Osteocyte (in vitro differentiated cells): ENCODE measurements around the gene STARD10. TPM values are rescaled to one million over a fixed set of nuclear protein-coding genes. Genes with fewer than 3 reads are reported as not detected.

ENCODE experiments used
- DNase-seq: peaks from one replicate; pipeline ENCODE4 v3.0.0; 2021; ENCODE audit warnings: mixed read lengths; ENCODE audit not compliant: unreplicated experiment; ENCODE audit errors: extremely low spot score
- H3K27ac Mint-ChIP-seq: one replicate; pipeline ENCODE4 v1.8.0; 2021; ENCODE audit warnings: mild to moderate bottlenecking, mixed read lengths; ENCODE audit not compliant: unreplicated experiment
- H3K27me3 Mint-ChIP-seq: one replicate; pipeline ENCODE4 v1.8.0; 2021; ENCODE audit warnings: mixed read lengths; ENCODE audit not compliant: unreplicated experiment
- H3K36me3 Mint-ChIP-seq: one replicate; pipeline ENCODE4 v1.8.0; 2021; ENCODE audit warnings: mixed read lengths; ENCODE audit not compliant: unreplicated experiment
- H3K4me1 Mint-ChIP-seq: one replicate; pipeline ENCODE4 v1.8.0; 2021; ENCODE audit warnings: mixed read lengths; ENCODE audit not compliant: unreplicated experiment
- H3K4me3 Mint-ChIP-seq: one replicate; pipeline ENCODE4 v1.8.0; 2021; ENCODE audit warnings: mild to moderate bottlenecking, moderate library complexity, mixed read lengths; ENCODE audit not compliant: unreplicated experiment
- H3K9me3 Mint-ChIP-seq: one replicate; pipeline ENCODE4 v1.8.0; 2021; ENCODE audit warnings: mixed read lengths; ENCODE audit not compliant: unreplicated experiment
- CTCF ChIP-seq: fragments of 200-600 bp; sonication (generic); IDR thresholded peaks from 2 replicates; pipeline ENCODE4 v1.5.0; 2021; ENCODE audit warnings: antibody characterized with exemption, mild to moderate bottlenecking, moderate library complexity
- total RNA-seq: library from RNA; stranded (reverse); gene quantifications from 2 replicates; pipeline ENCODE4 v1.2.1, GENCODE V29; 2021

Gene STARD10
- total RNA-seq, 1 donor from 2014 or later: 27.7 TPM

GRCh38 chr11:72776844-72777754 is 16.7 kb downstream of the STARD10 start:
- peaks cover 38% of the 10 kb centered on the region for H3K4me1 Mint-ChIP-seq
- H3K27ac Mint-ChIP-seq: no peak overlapping the region
- H3K27me3 Mint-ChIP-seq: no peaks in the 10 kb centered on the region
- no peaks in the 10 kb centered on the region for H3K9me3 Mint-ChIP-seq
- no peak overlapping the region for H3K4me3 Mint-ChIP-seq
- no peaks in the 10 kb centered on the region for H3K36me3 Mint-ChIP-seq
- no peak for DNase-seq
- TF ChIP-seq CTCF: no peak

DNA sequence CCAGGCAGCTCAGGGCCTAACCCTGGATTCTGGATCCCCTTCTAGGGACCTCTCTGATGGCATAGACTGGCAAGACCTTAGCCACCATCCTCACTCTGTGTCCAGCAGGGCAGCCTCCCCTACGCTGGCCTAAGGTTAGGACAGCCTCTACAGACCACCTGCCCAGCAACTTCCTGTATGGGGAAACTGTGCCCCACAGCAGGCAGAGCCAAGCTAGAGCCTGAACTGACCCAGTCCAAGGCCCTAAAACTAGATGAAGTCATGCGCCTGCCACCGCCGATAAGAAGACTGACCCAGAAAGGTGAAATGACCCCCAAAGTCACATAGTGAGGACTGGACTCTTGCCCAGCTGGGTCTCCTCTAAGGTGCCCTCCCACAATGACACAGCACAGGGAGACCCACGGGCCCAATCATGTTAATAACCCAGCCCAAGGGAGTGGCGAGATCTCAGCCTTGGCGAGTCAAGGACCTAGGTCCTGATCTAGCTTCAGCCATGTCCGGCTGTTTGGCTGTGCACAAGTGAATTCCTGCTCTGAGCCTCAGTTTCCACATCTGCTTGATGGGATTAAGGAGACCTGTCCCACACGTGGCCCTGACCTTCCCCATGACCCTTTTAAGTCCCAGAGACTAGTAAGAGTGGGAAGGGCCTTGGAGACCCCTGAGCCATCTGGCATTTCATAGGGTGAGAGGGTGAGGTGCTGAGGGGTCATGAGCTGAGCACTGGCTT is 17.6 kb downstream of the STARD10 start:
- no peak overlapping the region for H3K4me3 Mint-ChIP-seq
- H3K27me3 Mint-ChIP-seq: no peaks in the 10 kb centered on the region
- H3K27ac Mint-ChIP-seq: no peak overlapping the region
- H3K36me3 Mint-ChIP-seq: no peaks in the 10 kb centered on the region
- TF ChIP-seq CTCF: no peak
- no peaks in the 10 kb centered on the region for H3K9me3 Mint-ChIP-seq
- peaks cover 43% of the 10 kb centered on the region for H3K4me1 Mint-ChIP-seq
- no peak for DNase-seq

DNA sequence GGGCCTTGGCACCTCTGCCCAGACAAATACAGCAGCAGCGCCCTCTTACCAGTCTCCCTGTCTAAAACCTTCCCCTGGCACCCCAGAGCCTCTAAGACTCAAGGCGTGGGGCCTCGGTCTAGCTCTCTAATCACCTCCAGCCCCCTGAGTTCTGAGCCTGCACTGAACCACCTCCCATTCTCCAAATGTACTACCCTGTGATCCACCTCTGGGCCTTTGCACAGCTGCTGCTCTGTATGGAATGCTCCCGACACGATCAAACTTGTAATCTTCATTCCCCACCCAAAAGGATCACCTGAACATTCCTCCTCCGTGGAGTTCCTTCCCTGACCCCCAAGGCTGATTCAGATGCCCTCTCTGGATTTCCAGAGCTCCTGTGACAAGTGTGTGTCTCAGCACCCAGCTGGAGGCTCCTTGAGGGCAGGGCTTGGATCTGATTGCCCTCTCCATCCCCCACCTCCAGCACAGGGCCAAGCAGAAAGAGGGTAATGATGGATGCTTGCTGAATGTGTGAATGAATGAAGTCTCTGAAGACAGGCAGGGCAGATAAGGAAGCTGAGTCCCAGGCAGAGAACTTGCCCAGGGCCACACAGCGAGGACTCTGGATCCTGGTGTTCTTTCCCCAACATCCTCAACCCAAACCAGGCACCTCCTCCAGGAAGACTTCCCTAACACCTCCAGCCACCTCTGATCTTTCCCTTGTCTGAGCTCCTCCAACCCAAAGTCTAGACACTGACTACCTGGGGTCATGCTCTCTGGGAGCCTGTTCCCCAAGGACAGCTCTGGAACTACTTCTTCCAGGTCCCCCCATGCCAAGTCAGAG is 18.3 kb downstream of the STARD10 start:
- DNase-seq: no peak
- no peak overlapping the region for H3K4me3 Mint-ChIP-seq
- peaks cover 43% of the 10 kb centered on the region for H3K4me1 Mint-ChIP-seq
- no peak overlapping the region for H3K27ac Mint-ChIP-seq
- no peak for TF ChIP-seq CTCF
- no peaks in the 10 kb centered on the region for H3K36me3 Mint-ChIP-seq
- no peaks in the 10 kb centered on the region for H3K27me3 Mint-ChIP-seq
- H3K9me3 Mint-ChIP-seq: no peaks in the 10 kb centered on the region

DNA sequence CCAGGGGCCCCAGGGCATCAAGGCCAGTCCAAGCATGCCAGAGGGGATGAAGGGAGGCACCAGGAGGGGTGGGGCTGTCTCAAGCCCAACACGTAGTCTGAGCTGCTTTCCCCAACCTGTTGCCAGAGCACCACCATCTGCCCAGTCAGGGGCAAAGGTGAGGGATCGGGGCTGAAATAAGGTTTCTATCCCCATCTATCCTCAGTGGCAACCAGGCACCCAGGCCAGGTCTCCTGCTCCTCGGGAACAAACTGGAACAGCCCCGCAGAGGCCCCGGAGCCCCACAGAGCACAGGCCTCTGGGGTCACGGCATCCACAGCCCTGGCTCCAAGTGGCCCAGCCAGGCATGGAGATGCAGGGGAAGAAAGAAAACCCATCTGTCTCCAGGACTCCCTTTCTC is 19.3 kb downstream of the STARD10 start:
- Mint-ChIP-seq H3K27ac (no peak overlapping the region), H3K36me3 (no peaks in the 10 kb centered on the region), H3K9me3 (no peaks in the 10 kb centered on the region), H3K4me3 (no peak overlapping the region), H3K4me1 (peaks cover 39% of the 10 kb centered on the region), H3K27me3 (no peaks in the 10 kb centered on the region)
- no peak for DNase-seq
- TF ChIP-seq CTCF: no peak
